Activated CD4-positive, alpha-beta T cell treated with anti-CD3 and anti-CD28 coated beads, Interleukin-2, amount 10 ng/mL, durations not matched to agents 7 days and 5 days (primary cell): ENCODE data around the gene AP3S1. TPM values are rescaled to one million over a fixed set of nuclear protein-coding genes. Genes with fewer than 3 reads are reported as not detected.

ENCODE experiments used
- CTCF ChIA-PET: fragments of 350-600 bp; sonication (Branson Sonifier 250); formaldehyde crosslinking; loops from one replicate; lab custom pipeline; 2021; ENCODE audit warnings: antibody characterized with exemption; lab: Charles Lee
- POLR2A ChIA-PET: fragments of 350-600 bp; sonication (Branson Sonifier 250); formaldehyde crosslinking; loops from one replicate; lab custom pipeline; 2021; ENCODE audit warnings: antibody characterized with exemption; lab: Charles Lee
- DNase-seq: peaks from one replicate; pipeline ENCODE4 v3.0.0-alpha.2; 2020
- H3K27ac Mint-ChIP-seq: one replicate; pipeline ENCODE4 v1.8.0; 2021; ENCODE audit warnings: mild to moderate bottlenecking, moderate library complexity, mixed read lengths
- H3K27me3 Mint-ChIP-seq: one replicate; pipeline ENCODE4 v1.8.0; 2021; ENCODE audit warnings: mixed read lengths
- H3K36me3 Mint-ChIP-seq: one replicate; pipeline ENCODE4 v1.8.0; 2021; ENCODE audit warnings: low read depth, mixed read lengths
- H3K4me1 Mint-ChIP-seq: one replicate; pipeline ENCODE4 v1.8.0; 2021; ENCODE audit warnings: mixed read lengths
- H3K4me3 Mint-ChIP-seq: one replicate; pipeline ENCODE4 v1.8.0; 2021; ENCODE audit warnings: mild to moderate bottlenecking, moderate library complexity, mixed read lengths
- H3K9me3 Mint-ChIP-seq: one replicate; pipeline ENCODE4 v1.8.0; 2021; ENCODE audit warnings: mixed read lengths
- total RNA-seq, 2 experiments: library from RNA; stranded (reverse); gene quantifications; one replicate each; pipeline ENCODE4 v1.2.3, GENCODE V29; 2021

The AP3S1 gene
- total RNA-seq, 2 experiments from 2014 or later = 68.8 to 74.0 TPM

GRCh38 chr5:115934388-115934974 is 92.7 kb downstream of the AP3S1 start:
- CTCF ChIA-PET = interaction anchor here (0.9 kb wide), 1 partner anchor 10 kb away, joined by 4 read pairs; no protein-coding TSS in a partner anchor
- H3K27ac Mint-ChIP-seq = no peak overlapping the region

GRCh38 chr5:115936031-115936430 is 94.3 kb downstream of the AP3S1 start:
- Mint-ChIP-seq H3K9me3 (no peaks in the 10 kb centered on the region), H3K4me3 (no peak overlapping the region), H3K36me3 (no peaks in the 10 kb centered on the region), H3K4me1 (no peaks in the 10 kb centered on the region), H3K27me3 (peaks cover 4% of the 10 kb centered on the region), H3K27ac (no peak overlapping the region)
- POLR2A ChIA-PET = no interaction called here
- CTCF ChIA-PET = no interaction called here
- no peak for DNase-seq

More at GRCh38 chr5:115934388-115934974, 92.7 kb downstream of the AP3S1 start:
- Mint-ChIP-seq H3K4me1 (no peaks in the 10 kb centered on the region), H3K36me3 (no peaks in the 10 kb centered on the region), H3K4me3 (no peak overlapping the region), H3K27me3 (peaks cover 4% of the 10 kb centered on the region), H3K9me3 (no peaks in the 10 kb centered on the region)
- POLR2A ChIA-PET = interaction anchor here (0.6 kb wide), 1 partner anchor 364 kb away, joined by 6 read pairs; no protein-coding TSS in a partner anchor
- DNase-seq = no peak

- no peak overlapping the region for H3K4me3 Mint-ChIP-seq
- H3K27ac Mint-ChIP-seq = no peak overlapping the region
- POLR2A ChIA-PET = no interaction called here
- DNase-seq = no peak
- no peaks in the 10 kb centered on the region for H3K4me1 Mint-ChIP-seq
- no peaks in the 10 kb centered on the region for H3K36me3 Mint-ChIP-seq
- H3K27me3 Mint-ChIP-seq = peaks cover 4% of the 10 kb centered on the region
- H3K9me3 Mint-ChIP-seq = no peaks in the 10 kb centered on the region
- CTCF ChIA-PET = no interaction called here
Observed at GRCh38 chr5:115939059-115939458, 97.3 kb downstream of the AP3S1 start.

- Mint-ChIP-seq H3K4me3 (no peak overlapping the region), H3K36me3 (no peaks in the 10 kb centered on the region), H3K9me3 (no peaks in the 10 kb centered on the region), H3K27me3 (peaks cover 4% of the 10 kb centered on the region), H3K27ac (no peak overlapping the region), H3K4me1 (no peaks in the 10 kb centered on the region)
- DNase-seq = no peak
- POLR2A ChIA-PET = no interaction called here
- CTCF ChIA-PET = no interaction called here
Observed at GRCh38 chr5:115940080-115940810, 98.5 kb downstream of the AP3S1 start.

- Mint-ChIP-seq H3K36me3 (no peaks in the 10 kb centered on the region), H3K4me1 (no peaks in the 10 kb centered on the region), H3K9me3 (no peaks in the 10 kb centered on the region), H3K27me3 (peaks cover 4% of the 10 kb centered on the region), H3K4me3 (no peak overlapping the region), H3K27ac (no peak overlapping the region)
- ChIA-PET CTCF (no interaction called here), POLR2A (no interaction called here)
- no peak for DNase-seq
Observed at GRCh38 chr5:115941051-115941675, 99.4 kb downstream of the AP3S1 start.

DNA sequence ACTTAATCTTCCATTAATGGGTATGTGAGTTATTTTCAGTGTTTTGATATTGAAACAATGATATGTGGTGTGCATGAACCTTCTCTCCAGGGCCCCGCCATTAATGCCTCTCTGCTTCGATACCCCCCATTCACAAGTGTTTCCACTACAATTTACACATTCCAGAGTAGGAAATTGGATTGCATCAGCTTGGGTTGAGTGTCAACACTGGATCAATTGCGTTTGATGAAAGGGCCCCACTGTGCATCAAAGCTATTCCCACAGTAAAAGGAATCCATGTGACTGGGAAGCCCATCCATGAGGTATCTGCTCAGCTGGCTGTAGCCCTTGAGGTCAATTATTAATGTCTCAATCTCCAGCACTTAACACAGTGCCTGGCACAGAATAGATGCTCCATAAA is 102.8 kb downstream of the AP3S1 start:
- Mint-ChIP-seq H3K27ac (no peak overlapping the region), H3K4me3 (no peak overlapping the region), H3K36me3 (no peaks in the 10 kb centered on the region), H3K27me3 (peaks cover 2% of the 10 kb centered on the region), H3K4me1 (no peaks in the 10 kb centered on the region), H3K9me3 (no peaks in the 10 kb centered on the region)
- no peak for DNase-seq
- ChIA-PET CTCF (interaction anchor here (0.9 kb wide), 1 partner anchor 10 kb away, joined by 4 read pairs; no protein-coding TSS in a partner anchor), POLR2A (no interaction called here)

DNA sequence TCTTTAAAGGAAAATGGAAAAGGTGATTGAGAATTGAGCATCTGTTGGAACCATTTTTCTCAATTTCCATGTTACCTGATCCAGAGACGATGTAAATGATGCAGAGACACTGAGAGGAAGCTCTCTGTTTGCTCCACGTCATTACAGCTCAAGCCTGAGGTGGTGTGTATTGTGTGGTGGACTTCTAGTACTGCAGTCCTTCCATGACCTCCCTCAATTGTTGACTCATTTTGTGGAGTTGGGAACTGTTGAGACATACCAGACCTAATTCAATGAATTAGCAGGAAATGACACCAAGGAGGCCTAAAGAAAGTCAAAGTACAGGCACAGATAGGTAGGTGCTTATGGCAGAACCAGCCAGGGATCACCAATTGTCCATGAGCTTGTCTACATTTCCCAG is 104.9 kb downstream of the AP3S1 start:
- POLR2A ChIA-PET = no interaction called here
- no peak overlapping the region for H3K27ac Mint-ChIP-seq
- no peaks in the 10 kb centered on the region for H3K36me3 Mint-ChIP-seq
- H3K4me1 Mint-ChIP-seq = no peaks in the 10 kb centered on the region
- H3K27me3 Mint-ChIP-seq = peaks cover 2% of the 10 kb centered on the region
- H3K9me3 Mint-ChIP-seq = no peaks in the 10 kb centered on the region
- no peak for DNase-seq
- no peak overlapping the region for H3K4me3 Mint-ChIP-seq
- CTCF ChIA-PET = no interaction called here

DNA sequence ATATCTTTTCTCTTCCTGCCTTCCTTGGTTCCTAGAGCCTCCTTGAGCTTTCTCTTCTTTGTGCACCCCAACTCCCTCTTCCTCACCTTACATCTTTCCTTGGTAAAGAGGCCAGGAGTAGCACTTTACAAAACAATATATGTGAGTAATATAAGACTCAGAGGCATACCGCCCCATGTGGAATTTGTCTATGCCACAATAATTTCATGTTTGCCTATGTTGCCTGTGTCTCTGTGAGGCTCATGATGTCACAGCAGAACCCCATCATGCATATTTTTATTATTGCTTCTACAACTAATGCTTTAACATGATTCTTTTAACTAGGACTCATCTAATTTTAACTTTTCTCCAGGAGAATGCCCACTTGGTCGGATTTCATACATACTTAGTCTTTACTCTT is 105.5 kb downstream of the AP3S1 start:
- H3K4me3 Mint-ChIP-seq = no peak overlapping the region
- DNase-seq = no peak
- H3K27me3 Mint-ChIP-seq = peaks cover 2% of the 10 kb centered on the region
- POLR2A ChIA-PET = no interaction called here
- H3K27ac Mint-ChIP-seq = no peak overlapping the region
- H3K36me3 Mint-ChIP-seq = no peaks in the 10 kb centered on the region
- no peaks in the 10 kb centered on the region for H3K4me1 Mint-ChIP-seq
- CTCF ChIA-PET = no interaction called here
- no peaks in the 10 kb centered on the region for H3K9me3 Mint-ChIP-seq

DNA sequence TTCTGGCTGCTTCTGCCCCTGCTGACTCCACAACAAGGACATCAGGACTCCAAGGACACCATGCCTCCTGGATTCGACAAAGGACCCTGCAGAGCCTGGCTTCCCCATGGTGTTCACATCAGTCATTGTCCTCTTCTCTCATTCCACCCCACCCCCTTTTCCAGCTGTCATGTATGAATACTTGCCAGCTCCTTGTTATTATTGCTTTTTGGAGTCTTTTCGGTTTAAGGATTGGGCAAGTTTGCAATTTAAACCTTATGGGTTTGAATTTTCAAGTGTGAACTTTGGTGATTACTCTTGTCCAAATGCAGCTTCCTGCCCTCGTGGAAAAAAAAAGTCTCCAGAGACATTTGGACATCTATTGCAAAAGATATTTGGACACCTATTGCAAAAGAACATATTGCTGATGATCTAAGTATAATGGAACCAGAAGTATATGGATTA is 106.4 kb downstream of the AP3S1 start:
- no peak for DNase-seq
- no peaks in the 10 kb centered on the region for H3K9me3 Mint-ChIP-seq
- H3K4me3 Mint-ChIP-seq = no peak overlapping the region
- H3K4me1 Mint-ChIP-seq = no peaks in the 10 kb centered on the region
- POLR2A ChIA-PET = no interaction called here
- H3K27me3 Mint-ChIP-seq = peaks cover 2% of the 10 kb centered on the region
- H3K27ac Mint-ChIP-seq = no peak overlapping the region
- CTCF ChIA-PET = interaction anchor here (0.6 kb wide), 2 partner anchors 19 to 20 kb away, joined by 3 read pairs; no protein-coding TSS in a partner anchor
- no peaks in the 10 kb centered on the region for H3K36me3 Mint-ChIP-seq

DNA sequence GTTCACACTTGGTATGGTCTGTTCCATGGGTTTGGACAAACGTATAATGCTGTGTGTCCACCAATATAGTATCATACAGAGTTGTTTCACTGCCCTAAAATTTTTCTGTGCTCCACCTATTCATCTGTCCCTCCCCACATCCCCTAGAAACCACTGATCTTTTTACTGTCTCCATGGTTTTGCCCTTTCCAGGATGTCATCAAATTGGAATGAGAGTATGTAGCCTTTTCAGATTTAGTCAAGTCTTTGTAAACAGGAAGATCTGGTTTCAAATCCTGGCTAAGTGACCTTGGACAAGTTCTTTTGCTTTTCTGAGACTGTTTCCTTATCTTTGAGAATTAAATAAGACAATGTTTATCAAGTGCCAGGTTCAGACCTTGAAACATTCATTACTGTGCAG is 107.4 kb downstream of the AP3S1 start:
- H3K4me1 Mint-ChIP-seq = no peaks in the 10 kb centered on the region
- ChIA-PET POLR2A (no interaction called here), CTCF (no interaction called here)
- no peak for DNase-seq
- H3K27me3 Mint-ChIP-seq = peaks cover 2% of the 10 kb centered on the region
- H3K27ac Mint-ChIP-seq = no peak overlapping the region
- H3K36me3 Mint-ChIP-seq = no peaks in the 10 kb centered on the region
- no peak overlapping the region for H3K4me3 Mint-ChIP-seq
- no peaks in the 10 kb centered on the region for H3K9me3 Mint-ChIP-seq

DNA sequence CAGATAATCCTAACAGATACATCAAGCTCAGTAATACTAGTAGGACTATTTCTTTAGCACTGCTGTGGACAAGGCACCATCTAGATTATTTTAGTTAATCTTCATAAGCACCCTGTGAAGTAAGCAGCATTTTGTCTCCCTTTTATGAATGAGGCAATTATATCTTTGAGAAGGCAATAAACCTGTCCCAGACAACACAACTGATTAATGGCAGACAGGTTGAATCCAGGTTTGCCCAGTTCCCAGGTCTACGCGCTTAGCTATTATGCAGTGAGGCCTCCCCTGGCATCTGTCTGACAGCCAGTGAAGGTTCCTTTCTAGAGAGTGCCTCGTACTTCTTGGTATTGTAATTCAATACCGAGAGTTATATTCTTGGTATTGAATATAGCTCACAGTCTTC is 110.9 kb downstream of the AP3S1 start:
- no peak for DNase-seq
- Mint-ChIP-seq H3K27ac (no peak overlapping the region), H3K36me3 (no peaks in the 10 kb centered on the region), H3K4me1 (no peaks in the 10 kb centered on the region), H3K9me3 (no peaks in the 10 kb centered on the region), H3K27me3 (peaks cover 5% of the 10 kb centered on the region), H3K4me3 (no peak overlapping the region)
- ChIA-PET CTCF (no interaction called here), POLR2A (interaction anchor here (0.6 kb wide), 1 partner anchor 707 kb away, joined by 4 read pairs; no protein-coding TSS in a partner anchor)

DNA sequence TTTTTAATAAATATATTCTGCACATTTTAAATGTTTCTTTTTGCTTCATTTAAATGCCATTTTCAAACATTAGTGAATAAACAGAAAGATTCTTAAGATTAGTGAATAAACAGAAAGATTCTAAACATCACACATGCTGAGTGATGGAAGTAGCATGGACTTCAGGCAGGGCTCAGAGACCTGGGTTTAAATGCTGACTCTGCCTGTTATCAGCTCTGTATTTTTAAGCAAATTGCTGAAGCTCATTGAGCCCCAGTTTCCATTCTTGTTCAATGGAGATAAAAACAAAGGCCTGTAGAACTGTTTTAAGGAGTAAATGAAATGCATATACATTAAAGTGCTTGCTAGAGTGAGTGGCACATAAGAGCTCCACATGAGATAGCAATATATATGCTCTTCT is 112.4 kb downstream of the AP3S1 start:
- no peak for DNase-seq
- CTCF ChIA-PET = interaction anchor here (0.6 kb wide), 1 partner anchor 44 kb away, joined by 3 read pairs; no protein-coding TSS in a partner anchor
- H3K36me3 Mint-ChIP-seq = no peaks in the 10 kb centered on the region
- H3K27ac Mint-ChIP-seq = no peak overlapping the region
- H3K27me3 Mint-ChIP-seq = peaks cover 5% of the 10 kb centered on the region
- POLR2A ChIA-PET = no interaction called here
- H3K9me3 Mint-ChIP-seq = no peaks in the 10 kb centered on the region
- H3K4me1 Mint-ChIP-seq = no peaks in the 10 kb centered on the region
- no peak overlapping the region for H3K4me3 Mint-ChIP-seq

DNA sequence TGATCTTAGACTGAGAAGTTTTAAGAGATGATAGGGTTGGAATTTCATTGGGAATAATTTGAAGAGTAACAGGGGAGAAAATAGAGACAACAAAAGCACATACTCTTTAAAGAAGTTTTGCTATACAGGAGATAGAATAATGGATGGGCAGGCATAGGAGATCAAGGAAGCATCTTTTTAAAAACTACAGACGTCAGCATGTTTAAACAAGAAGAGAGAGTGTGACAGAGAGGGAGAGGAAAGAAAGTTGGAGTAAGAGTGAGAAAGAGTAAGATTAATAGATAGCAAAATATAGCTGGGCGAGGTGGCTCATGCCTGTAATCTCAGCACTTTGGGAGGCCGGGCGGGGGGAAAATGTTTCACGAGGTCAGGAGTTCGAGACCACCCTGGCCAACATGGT is 115.2 kb downstream of the AP3S1 start:
- CTCF ChIA-PET = no interaction called here
- H3K27ac Mint-ChIP-seq = no peak overlapping the region
- H3K4me1 Mint-ChIP-seq = peaks cover 3% of the 10 kb centered on the region
- no peak for DNase-seq
- H3K4me3 Mint-ChIP-seq = no peak overlapping the region
- no peaks in the 10 kb centered on the region for H3K9me3 Mint-ChIP-seq
- no peaks in the 10 kb centered on the region for H3K36me3 Mint-ChIP-seq
- H3K27me3 Mint-ChIP-seq = peaks cover 28% of the 10 kb centered on the region
- POLR2A ChIA-PET = no interaction called here
